IPS-20b (cell line): ENCODE measurements around the gene RBFOX2.
A peak's percentile ranks its signal among the peaks of the same experiment; 100 is the strongest.

Source experiments
- H3K27ac ChIP-seq: one replicate; pipeline ENCODE4 v1.5.1; 2013; ENCODE audit warnings: low read length
- H3K27me3 ChIP-seq: 2 replicates; pipeline ENCODE4 v1.6.1; 2013; ENCODE audit warnings: mild to moderate bottlenecking, low read length, inconsistent platforms; ENCODE audit not compliant: insufficient read depth
- H3K36me3 ChIP-seq: 2 replicates; pipeline ENCODE4 v1.6.1; 2013; ENCODE audit warnings: low read depth, mild to moderate bottlenecking, inconsistent platforms, low read length, moderate library complexity; ENCODE audit not compliant: insufficient read depth
- H3K4me1 ChIP-seq: 2 replicates; pipeline ENCODE4 v1.6.1; 2013; ENCODE audit warnings: mild to moderate bottlenecking, control low read depth, inconsistent platforms, low read length, moderate library complexity; ENCODE audit not compliant: insufficient read depth
- H3K4me3 ChIP-seq: 2 replicates; pipeline ENCODE4 v1.5.1; 2013; ENCODE audit warnings: mild to moderate bottlenecking, low read length, inconsistent platforms
- H3K9ac ChIP-seq: 2 replicates; pipeline ENCODE4 v1.6.1; 2013; ENCODE audit warnings: low read depth, mild to moderate bottlenecking, inconsistent platforms, low read length, moderate library complexity
- H3K9me3 ChIP-seq: 2 replicates; pipeline ENCODE4 v1.6.1; 2013; ENCODE audit warnings: mild to moderate bottlenecking, low read depth, low read length, inconsistent platforms; ENCODE audit not compliant: insufficient read depth

Gene RBFOX2

DNA sequence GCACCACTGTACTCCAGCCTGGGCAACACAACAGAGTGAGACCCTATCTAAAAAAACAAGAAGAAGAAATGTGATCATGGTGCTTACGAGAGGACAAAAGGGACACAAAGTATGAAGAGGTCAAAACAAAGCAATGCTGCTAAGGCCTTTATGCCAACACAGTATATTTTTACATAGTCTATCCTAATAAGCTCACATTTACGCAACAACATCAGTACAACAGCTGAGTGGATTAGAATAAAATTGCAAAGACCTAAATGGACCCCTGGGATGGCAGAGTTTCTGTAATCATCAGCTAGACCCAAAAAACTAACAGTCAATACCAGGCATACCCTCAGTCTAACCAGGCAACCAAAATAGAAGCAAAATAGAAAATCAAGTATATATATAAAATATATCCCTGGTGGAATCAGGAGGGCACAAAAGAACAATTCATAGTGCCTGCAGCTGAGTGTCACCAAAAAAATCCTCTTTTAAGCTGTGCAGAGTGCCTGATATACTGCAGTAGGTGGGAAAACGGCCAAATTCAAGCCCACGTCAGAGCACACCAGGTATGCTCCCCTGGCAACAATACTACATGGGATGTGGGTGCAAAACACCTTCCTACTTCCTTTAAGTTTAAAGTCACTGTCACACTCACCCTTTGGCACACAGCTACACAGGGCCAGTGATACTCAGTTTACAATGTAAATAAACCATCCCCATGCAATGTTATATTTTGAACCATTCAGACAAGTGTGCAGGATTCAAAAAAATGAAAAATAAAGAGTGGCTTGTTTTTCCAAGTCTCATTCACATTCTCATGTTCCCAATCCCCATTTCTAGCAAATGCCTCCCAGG lies 57.8 kb downstream of the RBFOX2 start:
- Histone ChIP-seq H3K27me3 (no peaks in the 10 kb centered on the region), H3K4me3 (no peak overlapping the region), H3K36me3 (no peaks in the 10 kb centered on the region), H3K9ac (no peak overlapping the region), H3K9me3 (no peaks in the 10 kb centered on the region), H3K4me1 (peaks cover 22% of the 10 kb centered on the region), H3K27ac (no peak overlapping the region)

DNA sequence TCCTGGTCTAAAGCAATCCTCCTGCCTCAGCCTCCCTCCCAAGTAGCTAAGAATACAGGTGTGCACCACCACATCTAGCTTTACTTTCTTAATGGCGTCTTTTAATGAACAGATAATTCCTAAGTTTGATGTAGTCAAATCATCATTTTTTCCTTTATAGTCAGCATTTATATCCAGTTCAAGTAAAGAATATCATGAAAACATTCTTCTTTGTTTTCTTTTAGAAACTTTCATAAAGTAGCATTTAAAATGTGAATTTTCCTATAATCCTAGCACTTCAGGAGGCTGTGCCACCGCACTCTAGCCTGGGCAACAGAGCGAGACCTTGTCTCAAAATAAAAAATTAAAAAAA lies 61.6 kb downstream of the RBFOX2 start:
- Histone ChIP-seq H3K27me3 (no peaks in the 10 kb centered on the region), H3K27ac (no peak overlapping the region), H3K4me1 (peaks cover 29% of the 10 kb centered on the region), H3K36me3 (no peaks in the 10 kb centered on the region), H3K9ac (no peak overlapping the region), H3K4me3 (no peak overlapping the region), H3K9me3 (no peaks in the 10 kb centered on the region)

DNA sequence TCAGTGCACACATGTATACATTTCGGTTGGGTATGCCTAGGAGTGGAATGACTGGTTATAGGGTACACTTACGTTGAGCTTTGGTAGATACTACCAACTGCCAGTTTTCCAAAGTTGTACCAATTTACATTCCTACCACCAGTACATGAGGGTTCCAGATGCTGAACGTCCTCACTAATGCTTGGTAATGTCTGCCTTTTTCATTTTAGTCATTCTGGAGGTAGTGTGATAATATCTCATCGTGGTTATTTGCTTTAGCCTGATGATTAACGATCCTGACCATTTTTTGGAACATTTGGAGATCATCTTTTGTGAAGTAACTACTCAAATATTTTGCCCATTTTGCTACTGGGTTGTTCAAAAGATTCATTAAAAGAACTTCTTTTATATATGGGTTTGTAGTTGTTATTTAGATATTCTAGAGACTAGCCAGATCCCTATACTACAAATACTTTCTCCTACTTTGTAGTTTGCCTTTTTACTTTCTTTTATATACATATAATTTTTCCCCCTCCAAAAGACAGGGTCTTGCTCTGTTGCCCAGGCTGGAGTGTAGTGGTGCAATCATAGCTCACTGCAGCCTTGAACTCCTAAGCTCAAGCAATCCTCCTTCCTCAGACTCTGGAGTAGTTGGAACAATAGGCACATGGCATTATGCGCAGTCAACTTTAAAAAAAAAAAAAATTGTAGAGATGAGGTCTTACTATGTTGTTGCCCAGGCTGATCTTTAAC lies 62.1 kb downstream of the RBFOX2 start:
- no peak overlapping the region for H3K27ac ChIP-seq
- H3K4me1 ChIP-seq, result peaks cover 27% of the 10 kb centered on the region
- no peak overlapping the region for H3K9ac ChIP-seq
- no peaks in the 10 kb centered on the region for H3K27me3 ChIP-seq
- H3K9me3 ChIP-seq, result no peaks in the 10 kb centered on the region
- no peak overlapping the region for H3K4me3 ChIP-seq
- no peaks in the 10 kb centered on the region for H3K36me3 ChIP-seq

DNA sequence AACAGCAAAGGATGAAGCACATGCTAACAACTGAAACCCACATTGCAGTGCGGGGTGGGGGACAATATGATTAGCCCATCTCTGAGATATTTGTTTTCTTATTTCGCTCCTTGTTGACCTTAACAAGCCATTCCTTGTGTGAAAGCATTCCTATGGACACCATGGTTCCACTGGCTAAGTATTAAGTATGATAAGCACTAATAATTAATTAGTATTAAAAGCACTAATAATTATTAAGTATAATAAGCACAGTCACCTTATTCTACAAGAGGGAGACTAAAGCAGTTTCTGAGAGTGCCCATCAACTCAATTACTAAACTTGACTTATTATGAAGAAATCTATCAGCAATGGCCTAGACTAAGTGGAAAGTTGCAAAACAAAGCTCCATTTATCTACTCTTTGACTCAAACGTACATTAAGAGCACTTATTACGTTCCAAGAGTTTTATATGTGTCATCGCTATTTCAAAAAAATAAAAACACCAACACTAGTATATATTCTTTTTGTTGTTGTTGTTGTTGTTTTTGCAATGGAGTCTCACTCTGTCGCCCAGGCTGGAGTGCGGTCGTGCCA lies 65.3 kb downstream of the RBFOX2 start:
- Histone ChIP-seq H3K9me3 (no peaks in the 10 kb centered on the region), H3K4me3 (no peak overlapping the region), H3K36me3 (no peaks in the 10 kb centered on the region), H3K9ac (no peak overlapping the region), H3K27ac (no peak overlapping the region), H3K27me3 (no peaks in the 10 kb centered on the region), H3K4me1 (peaks cover 36% of the 10 kb centered on the region)

DNA sequence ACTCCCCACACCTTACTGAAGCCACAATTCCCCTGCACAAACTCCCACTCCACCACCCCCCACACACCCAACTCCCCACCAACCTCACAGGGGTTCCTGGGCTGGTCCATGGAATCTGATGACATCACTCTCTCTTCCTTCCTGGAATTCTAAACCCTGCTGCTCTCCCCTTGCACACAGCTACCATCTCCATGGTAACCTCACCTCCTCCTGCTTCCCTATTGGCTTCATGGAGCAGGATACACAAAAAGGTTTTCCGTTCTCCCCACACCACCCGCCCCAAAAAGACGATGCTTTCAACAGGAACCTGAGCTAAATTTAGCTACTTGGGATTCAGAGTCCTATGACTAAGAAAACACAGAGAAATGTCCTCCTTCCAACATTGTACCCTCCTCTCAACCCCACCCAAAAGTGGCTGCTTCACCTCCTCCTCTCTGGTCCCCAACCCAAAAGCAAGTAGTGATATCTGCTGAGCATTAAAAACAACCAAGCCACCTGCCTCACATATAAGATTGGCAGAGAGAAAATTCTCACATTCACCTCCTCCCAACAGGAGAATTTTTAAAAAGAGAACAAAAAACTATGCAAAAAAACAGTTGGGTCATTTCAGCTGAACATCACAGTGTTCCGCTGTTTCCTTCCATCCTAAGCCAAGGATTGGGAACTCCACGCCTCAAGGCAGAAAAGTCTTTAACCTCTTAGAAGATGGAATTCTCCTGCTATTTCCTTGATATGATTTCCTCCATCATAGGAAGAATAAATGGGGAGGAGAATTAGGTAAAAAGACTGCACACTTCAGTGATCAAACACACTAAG lies 66.9 kb downstream of the RBFOX2 start:
- Histone ChIP-seq H3K27ac (peak overlapping the region; percentile 58), H3K4me3 (peak overlapping the region; percentile 45; the same call in 1 of the 2 replicates), H3K9ac (peak overlapping the region; percentile 77; the same call in 1 of the 2 replicates), H3K9me3 (no peaks in the 10 kb centered on the region), H3K4me1 (peaks cover 36% of the 10 kb centered on the region), H3K36me3 (no peaks in the 10 kb centered on the region), H3K27me3 (no peaks in the 10 kb centered on the region)

DNA sequence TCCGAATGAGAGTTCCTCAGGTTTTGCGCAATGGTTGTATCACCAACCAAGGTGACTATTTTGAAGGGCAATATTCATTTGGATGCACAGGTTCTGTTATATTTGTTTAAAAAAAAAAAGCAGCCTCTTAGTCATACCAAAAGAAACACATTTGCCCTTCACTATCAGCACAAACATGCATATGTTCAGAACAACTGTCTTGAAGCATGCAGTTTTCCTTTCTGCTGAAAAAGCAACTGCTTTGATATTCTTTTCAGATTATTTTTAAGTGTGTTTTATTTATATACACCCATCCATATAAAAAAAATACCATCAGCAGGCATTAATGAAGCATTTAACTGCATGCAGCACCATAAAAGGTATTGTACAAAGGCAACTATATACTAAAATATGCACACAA lies 67.8 kb downstream of the RBFOX2 start:
- Histone ChIP-seq H3K9ac (peak overlapping the region; percentile 77; the same call in 1 of the 2 replicates), H3K27me3 (no peaks in the 10 kb centered on the region), H3K27ac (no peak overlapping the region), H3K36me3 (no peaks in the 10 kb centered on the region), H3K4me3 (peak overlapping the region; percentile 45; the same call in 1 of the 2 replicates), H3K9me3 (no peaks in the 10 kb centered on the region), H3K4me1 (peaks cover 34% of the 10 kb centered on the region)

DNA sequence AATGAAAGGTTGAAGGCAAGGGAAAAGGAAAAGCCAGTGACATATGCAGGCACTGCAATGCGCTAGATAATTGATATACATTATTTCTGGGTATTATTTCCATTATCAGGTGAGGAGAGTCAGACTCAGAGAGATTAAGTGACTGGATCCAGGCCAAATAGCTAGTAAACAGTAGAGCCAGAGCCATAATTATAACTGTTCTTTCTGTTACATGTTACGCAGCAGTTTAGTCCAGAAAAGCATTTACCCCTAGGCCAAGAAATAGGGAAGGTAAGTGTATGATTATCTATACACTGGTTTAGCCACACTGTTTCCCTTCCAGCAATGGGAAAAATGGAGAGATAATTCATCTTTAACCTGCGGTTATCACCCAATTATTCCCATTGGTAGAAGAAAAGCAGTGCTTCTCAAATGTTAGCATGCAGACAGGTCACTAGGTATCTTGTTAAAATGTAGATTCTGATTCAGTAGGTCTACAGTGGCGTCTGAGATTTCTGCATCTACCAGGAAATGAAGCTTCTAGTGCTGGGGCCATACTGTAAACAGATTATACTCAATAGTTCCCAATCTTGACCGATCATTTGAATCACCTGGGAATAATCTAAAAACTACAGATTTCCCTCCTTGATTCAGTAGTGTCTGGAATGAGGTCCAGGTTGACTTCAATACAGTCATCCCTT lies 69.4 kb downstream of the RBFOX2 start:
- H3K27me3 ChIP-seq, result no peaks in the 10 kb centered on the region
- H3K4me3 ChIP-seq, result no peak overlapping the region
- peaks cover 34% of the 10 kb centered on the region for H3K4me1 ChIP-seq

DNA sequence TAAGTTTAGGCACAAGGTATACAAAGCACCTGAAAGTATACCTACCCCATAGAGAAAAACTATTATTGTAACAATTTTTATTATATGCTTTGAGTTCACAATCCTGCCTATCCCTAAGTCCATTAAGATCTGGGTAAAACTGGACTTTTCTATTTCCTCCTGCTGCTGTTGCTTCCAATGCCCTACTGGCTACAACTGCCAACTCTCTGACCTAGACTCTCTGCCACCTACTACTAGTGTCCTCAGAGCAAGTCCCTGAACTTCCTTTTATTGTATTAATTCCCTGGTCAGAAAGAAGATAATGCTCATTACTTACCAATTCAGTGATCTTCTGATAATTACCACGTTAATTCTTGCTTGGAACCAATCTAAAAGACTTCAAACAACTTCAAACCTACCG lies 70.3 kb downstream of the RBFOX2 start:
- H3K27ac ChIP-seq, result no peak overlapping the region
- H3K4me1 ChIP-seq, result peaks cover 34% of the 10 kb centered on the region
- no peak overlapping the region for H3K4me3 ChIP-seq
- H3K9ac ChIP-seq, result no peak overlapping the region
- no peaks in the 10 kb centered on the region for H3K36me3 ChIP-seq
- H3K27me3 ChIP-seq, result no peaks in the 10 kb centered on the region
- no peaks in the 10 kb centered on the region for H3K9me3 ChIP-seq

More for the DNA sequence above, 69.4 kb downstream of the RBFOX2 start:
- Histone ChIP-seq H3K27ac (no peak overlapping the region), H3K9me3 (no peaks in the 10 kb centered on the region), H3K9ac (no peak overlapping the region), H3K36me3 (no peaks in the 10 kb centered on the region)

DNA sequence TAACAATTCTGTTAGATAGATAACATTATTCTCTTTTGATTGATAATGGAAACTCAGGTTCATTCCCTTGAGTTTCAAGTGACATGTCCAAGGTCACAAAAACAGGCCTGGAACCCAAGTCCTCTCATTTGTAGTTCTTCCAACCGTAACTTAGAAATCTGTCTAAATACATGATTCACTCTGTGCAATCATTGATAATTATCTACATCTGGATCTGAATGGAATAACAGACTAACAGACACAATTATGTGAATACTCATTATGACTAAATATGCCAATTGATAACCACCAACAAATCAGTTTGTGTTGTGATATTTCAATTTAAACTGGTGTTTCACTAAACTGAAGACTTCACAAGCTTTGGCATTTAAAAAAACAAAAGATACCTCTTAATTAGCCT lies 71.0 kb downstream of the RBFOX2 start:
- no peaks in the 10 kb centered on the region for H3K36me3 ChIP-seq
- H3K9me3 ChIP-seq, result no peaks in the 10 kb centered on the region
- no peaks in the 10 kb centered on the region for H3K27me3 ChIP-seq
- no peak overlapping the region for H3K9ac ChIP-seq
- H3K27ac ChIP-seq, result no peak overlapping the region
- peaks cover 29% of the 10 kb centered on the region for H3K4me1 ChIP-seq
- no peak overlapping the region for H3K4me3 ChIP-seq

DNA sequence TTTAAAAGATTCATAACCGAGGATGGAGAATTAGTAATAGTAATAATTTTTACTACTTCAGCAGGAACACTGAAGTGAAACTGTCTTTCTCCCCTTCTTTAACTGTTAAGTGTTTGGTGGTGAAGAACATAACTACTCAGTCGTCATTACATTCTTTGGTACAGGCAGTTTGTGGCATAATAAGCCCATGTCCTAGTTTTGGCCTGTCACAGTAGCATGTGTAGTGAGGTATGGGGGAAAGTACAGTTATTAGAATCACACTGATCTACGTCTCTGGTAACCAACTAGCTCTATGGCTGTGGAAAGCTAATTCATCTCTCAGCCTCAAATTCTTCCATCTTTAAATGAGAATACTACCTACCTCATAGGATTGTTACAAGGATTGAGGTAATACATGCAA lies 71.8 kb downstream of the RBFOX2 start:
- H3K4me1 ChIP-seq, result peaks cover 22% of the 10 kb centered on the region
- no peaks in the 10 kb centered on the region for H3K9me3 ChIP-seq
- no peaks in the 10 kb centered on the region for H3K36me3 ChIP-seq
- no peak overlapping the region for H3K27ac ChIP-seq
- H3K4me3 ChIP-seq, result no peak overlapping the region
- H3K9ac ChIP-seq, result no peak overlapping the region
- H3K27me3 ChIP-seq, result no peaks in the 10 kb centered on the region

DNA sequence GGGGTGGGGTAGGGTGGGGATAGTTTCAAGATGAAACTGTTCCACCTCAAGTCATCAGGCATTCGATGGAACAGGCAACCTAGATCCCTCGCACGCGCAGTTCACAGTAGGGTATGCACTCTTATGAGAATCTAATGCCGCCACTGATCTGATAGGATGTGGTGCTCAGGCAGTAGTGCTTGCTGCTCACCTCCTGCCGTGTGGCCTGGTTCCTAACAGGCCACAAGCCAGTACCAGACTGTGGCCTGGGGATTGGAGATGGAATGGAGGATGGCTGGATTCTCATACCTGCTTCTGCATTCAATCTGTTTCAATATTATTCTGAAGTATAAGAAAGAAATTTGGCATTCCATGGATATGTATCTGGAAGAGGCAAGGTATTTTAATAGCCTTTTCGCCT lies 73.1 kb downstream of the RBFOX2 start:
- no peaks in the 10 kb centered on the region for H3K36me3 ChIP-seq
- H3K27ac ChIP-seq, result no peak overlapping the region
- no peak overlapping the region for H3K4me3 ChIP-seq
- H3K9ac ChIP-seq, result no peak overlapping the region
- H3K4me1 ChIP-seq, result peaks cover 13% of the 10 kb centered on the region
- H3K9me3 ChIP-seq, result no peaks in the 10 kb centered on the region
- H3K27me3 ChIP-seq, result no peaks in the 10 kb centered on the region
